H9 (cell line): ENCODE data around the gene JAG2. TPM values are rescaled to one million over a fixed set of nuclear protein-coding genes. Genes with fewer than 3 reads are reported as not detected.

ENCODE experiments used
- DNase-seq: peaks from one replicate; pipeline ENCODE4 v3.0.0-alpha.2; 2017
- H2AFZ ChIP-seq: one replicate; pipeline ENCODE4 v1.6.1; 2013; ENCODE audit warnings: mild to moderate bottlenecking, low read length, control low read depth, moderate library complexity
- H2AK5ac ChIP-seq: 2 replicates; pipeline ENCODE4 v1.6.1; 2013; ENCODE audit warnings: low read length, control low read depth, mixed read lengths; ENCODE audit not compliant: insufficient read length
- H2BK120ac ChIP-seq: one replicate; pipeline ENCODE4 v1.6.1; 2013; ENCODE audit warnings: low read depth, mild to moderate bottlenecking, low read length, control low read depth, inconsistent platforms; ENCODE audit not compliant: poor library complexity, severe bottlenecking
- H2BK12ac ChIP-seq: 2 replicates; pipeline ENCODE4 v1.6.1; 2013; ENCODE audit warnings: low read length, control low read depth, mixed read lengths, low read depth; ENCODE audit not compliant: insufficient read length
- H2BK15ac ChIP-seq: 2 replicates; pipeline ENCODE4 v1.6.1; 2013; ENCODE audit warnings: low read depth, low read length, control low read depth
- H2BK20ac ChIP-seq: one replicate; pipeline ENCODE4 v1.6.1; 2013; ENCODE audit warnings: low read depth, mild to moderate bottlenecking, low read length, control low read depth, inconsistent platforms; ENCODE audit not compliant: poor library complexity, severe bottlenecking
- H2BK5ac ChIP-seq: 2 replicates; pipeline ENCODE4 v1.6.1; 2013; ENCODE audit warnings: low read length, control low read depth, mixed read lengths; ENCODE audit not compliant: insufficient read length
- H3K14ac ChIP-seq: 2 replicates; pipeline ENCODE4 v1.6.1; 2013; ENCODE audit warnings: low read length, control low read depth; ENCODE audit not compliant: insufficient read depth
- H3K18ac ChIP-seq: 2 replicates; pipeline ENCODE4 v1.6.1; 2013; ENCODE audit warnings: low read depth, mild to moderate bottlenecking, mixed read lengths, low read length, control low read depth; ENCODE audit not compliant: insufficient read length
- H3K23ac ChIP-seq: 2 replicates; pipeline ENCODE4 v1.6.1; 2013; ENCODE audit warnings: low read length, control low read depth, mixed read lengths, low read depth; ENCODE audit not compliant: insufficient read length
- H3K23me2 ChIP-seq: 2 replicates; pipeline ENCODE4 v1.6.1; 2013; ENCODE audit warnings: low read depth, mild to moderate bottlenecking, mixed read lengths, low read length, control low read depth; ENCODE audit not compliant: insufficient read length, poor library complexity, severe bottlenecking
- H3K27ac ChIP-seq: 2 replicates; pipeline ENCODE4 v1.5.1; 2013; ENCODE audit warnings: low read length, control low read depth, mixed read lengths, low read depth; ENCODE audit not compliant: insufficient read length
- H3K27me3 ChIP-seq: 2 replicates; pipeline ENCODE4 v1.6.1; 2013; ENCODE audit warnings: low read length, control low read depth, inconsistent platforms; ENCODE audit not compliant: insufficient read depth
- H3K4ac ChIP-seq: 2 replicates; pipeline ENCODE4 v1.6.1; 2013; ENCODE audit warnings: low read depth, mild to moderate bottlenecking, control low read depth, inconsistent platforms, low read length, moderate library complexity
- H3K4me1 ChIP-seq: 2 replicates; pipeline ENCODE4 v1.6.1; 2013; ENCODE audit warnings: low read length, control low read depth, inconsistent platforms; ENCODE audit not compliant: insufficient read depth
- H3K4me2 ChIP-seq: 2 replicates; pipeline ENCODE4 v1.6.1; 2013; ENCODE audit warnings: low read length, control low read depth, mixed read lengths; ENCODE audit not compliant: insufficient read length, insufficient read depth
- H3K56ac ChIP-seq: 2 replicates; pipeline ENCODE4 v1.6.1; 2013; ENCODE audit warnings: low read depth, mild to moderate bottlenecking, mixed read lengths, low read length, control low read depth; ENCODE audit not compliant: insufficient read length
- H3K79me1 ChIP-seq: 2 replicates; pipeline ENCODE4 v1.6.1; 2013; ENCODE audit warnings: low read depth, mild to moderate bottlenecking, moderate library complexity, low read length, control low read depth, inconsistent platforms; ENCODE audit not compliant: insufficient read depth, poor library complexity, severe bottlenecking
- H3K79me2 ChIP-seq: 2 replicates; pipeline ENCODE4 v1.6.1; 2013; ENCODE audit warnings: low read length, control low read depth, inconsistent platforms; ENCODE audit not compliant: insufficient read depth
- H3K9ac ChIP-seq: 2 replicates; pipeline ENCODE4 v1.6.1; 2013; ENCODE audit warnings: low read length, control low read depth, mixed read lengths; ENCODE audit not compliant: insufficient read length; ENCODE audit errors: extremely low read depth
- H3K9me3 ChIP-seq: one replicate; pipeline ENCODE4 v1.6.1; 2013; ENCODE audit warnings: low read depth, low read length, inconsistent platforms; ENCODE audit not compliant: control insufficient read depth
- H3T11ph ChIP-seq: one replicate; pipeline ENCODE4 v1.6.1; 2013; ENCODE audit warnings: mild to moderate bottlenecking, low read length, control low read depth, inconsistent platforms
- H4K20me1 ChIP-seq: one replicate; pipeline ENCODE4 v1.6.1; 2013; ENCODE audit not compliant: control insufficient read depth, insufficient read length, insufficient read depth
- H4K5ac ChIP-seq: 2 replicates; pipeline ENCODE4 v1.6.1; 2013; ENCODE audit warnings: low read depth, mild to moderate bottlenecking, mixed read lengths, low read length, control low read depth; ENCODE audit not compliant: insufficient read length
- H4K8ac ChIP-seq: replicated peaks from 2 replicates; pipeline ENCODE4 v1.6.1; 2013; ENCODE audit warnings: low read length, control low read depth, mixed read lengths, low read depth; ENCODE audit not compliant: insufficient read length
- H4K91ac ChIP-seq: 2 replicates; pipeline ENCODE4 v1.6.1; 2013; ENCODE audit warnings: low read depth, mild to moderate bottlenecking, moderate library complexity, mixed read lengths, low read length, control low read depth; ENCODE audit not compliant: insufficient read length
- H3K27ac Mint-ChIP-seq, 3 experiments: 2 replicates in 2 of 3; 3 replicates in 1 of 3; pipeline ENCODE4 v1.8.0; 2020 to 2021; ENCODE audit warnings: mixed read lengths in 3 of 3, mild to moderate bottlenecking in 1 of 3, moderate library complexity in 1 of 3
- H3K27me3 Mint-ChIP-seq: 2 replicates; pipeline ENCODE4 v1.8.0; 2021; ENCODE audit warnings: low read depth, mild to moderate bottlenecking, moderate library complexity, mixed read lengths
- H3K36me3 Mint-ChIP-seq, 3 experiments: 2 replicates in 2 of 3; 3 replicates in 1 of 3; pipeline ENCODE4 v1.8.0; 2020 to 2021; ENCODE audit warnings: low read depth in 3 of 3, mixed read lengths in 3 of 3; ENCODE audit not compliant: insufficient read depth in 1 of 3
- H3K4me1 Mint-ChIP-seq, 2 experiments: 2 replicates each; pipeline ENCODE4 v1.8.0; 2020; ENCODE audit warnings: mixed read lengths in 2 of 2
- H3K4me3 Mint-ChIP-seq, 2 experiments: 2 replicates in 1 of 2; 3 replicates in 1 of 2; pipeline ENCODE4 v1.8.0; 2020 to 2021; ENCODE audit warnings: mild to moderate bottlenecking in 2 of 2, mixed read lengths in 2 of 2, moderate library complexity in 1 of 2
- H3K9me3 Mint-ChIP-seq, 2 experiments: 2 replicates in 1 of 2; 3 replicates in 1 of 2; pipeline ENCODE4 v1.8.0; 2020; ENCODE audit warnings: mild to moderate bottlenecking in 2 of 2, mixed read lengths in 2 of 2, moderate library complexity in 1 of 2
- WGBS: extraction: QIAGEN DNeasy Blood & Tissue Kit; methylation state at CpG from one replicate; pipeline ENCODE4 v1.1.7; 2013; ENCODE audit warnings: missing lambda C conversion rate, low lambda C conversion rate, mixed read lengths; ENCODE audit not compliant: insufficient read length; ENCODE audit errors: extremely low coverage; 5-methylcytosine and 5-hydroxymethylcytosine counted together
- total RNA-seq: library from RNA; stranded (reverse); gene quantifications from 2 replicates; pipeline ENCODE4 v1.2.1, GENCODE V29; 2021
- TF ChIP-seq, protein P1 (sequence below): fragments of 200-600 bp; sonication (generic); conservative IDR thresholded peaks from 3 replicates; pipeline ENCODE4 v1.8.0; 2021; ENCODE audit warnings: antibody characterized with exemption, mild to moderate bottlenecking

JAG2 gene
- total RNA-seq, 1 experiment from 2014 or later: 11.4 TPM

DNA sequence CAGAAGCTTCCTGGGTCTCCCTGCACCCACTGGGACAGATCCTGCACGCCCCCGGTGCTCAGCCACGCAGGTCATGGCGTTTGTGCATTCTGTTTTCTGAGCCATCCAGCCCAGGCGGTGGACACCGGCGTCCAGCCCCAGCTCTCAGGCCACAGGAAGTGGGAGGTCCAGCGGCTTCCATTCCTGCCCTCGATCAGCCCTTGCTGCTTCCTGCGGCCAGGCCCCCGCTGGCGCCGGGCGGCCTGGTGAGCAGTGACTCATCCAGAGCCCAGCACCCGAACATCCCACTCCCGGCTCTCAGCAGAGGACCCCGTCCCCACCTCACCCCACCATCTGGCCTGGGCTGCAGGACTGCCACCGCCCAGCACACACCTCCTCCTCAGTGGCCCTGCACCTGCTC, 30.5 kb upstream of the JAG2 start:
- H3T11ph ChIP-seq: no peak overlapping the region
- no peak overlapping the region; a peak in 1 of 7 replicates for H3K27ac Mint-ChIP-seq
- TF ChIP-seq, protein P1, sequence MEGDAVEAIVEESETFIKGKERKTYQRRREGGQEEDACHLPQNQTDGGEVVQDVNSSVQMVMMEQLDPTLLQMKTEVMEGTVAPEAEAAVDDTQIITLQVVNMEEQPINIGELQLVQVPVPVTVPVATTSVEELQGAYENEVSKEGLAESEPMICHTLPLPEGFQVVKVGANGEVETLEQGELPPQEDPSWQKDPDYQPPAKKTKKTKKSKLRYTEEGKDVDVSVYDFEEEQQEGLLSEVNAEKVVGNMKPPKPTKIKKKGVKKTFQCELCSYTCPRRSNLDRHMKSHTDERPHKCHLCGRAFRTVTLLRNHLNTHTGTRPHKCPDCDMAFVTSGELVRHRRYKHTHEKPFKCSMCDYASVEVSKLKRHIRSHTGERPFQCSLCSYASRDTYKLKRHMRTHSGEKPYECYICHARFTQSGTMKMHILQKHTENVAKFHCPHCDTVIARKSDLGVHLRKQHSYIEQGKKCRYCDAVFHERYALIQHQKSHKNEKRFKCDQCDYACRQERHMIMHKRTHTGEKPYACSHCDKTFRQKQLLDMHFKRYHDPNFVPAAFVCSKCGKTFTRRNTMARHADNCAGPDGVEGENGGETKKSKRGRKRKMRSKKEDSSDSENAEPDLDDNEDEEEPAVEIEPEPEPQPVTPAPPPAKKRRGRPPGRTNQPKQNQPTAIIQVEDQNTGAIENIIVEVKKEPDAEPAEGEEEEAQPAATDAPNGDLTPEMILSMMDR: no peak
- H3K14ac ChIP-seq: no peak overlapping the region
- no peaks in the 10 kb centered on the region for H3K36me3 Mint-ChIP-seq
- no peaks in the 10 kb centered on the region for H3K23me2 ChIP-seq
- H2AK5ac ChIP-seq: no peak overlapping the region
- no peaks in the 10 kb centered on the region for H3K79me1 ChIP-seq
- H2BK12ac ChIP-seq: no peak overlapping the region
- H4K91ac ChIP-seq: no peak overlapping the region
- H3K4me1 ChIP-seq: no peaks in the 10 kb centered on the region; the same call in 1 of the 2 replicates
- no peak overlapping the region for H3K56ac ChIP-seq
- no peak for DNase-seq
- H3K23ac ChIP-seq: no peak overlapping the region
- no peak overlapping the region for H4K5ac ChIP-seq
- no peaks in the 10 kb centered on the region for H3K9me3 Mint-ChIP-seq
- H2BK15ac ChIP-seq: no peak overlapping the region
- H2AFZ ChIP-seq: no peak overlapping the region
- no peak overlapping the region for H2BK20ac ChIP-seq
- H3K27ac ChIP-seq: no peak overlapping the region
- no peak overlapping the region for H3K4ac ChIP-seq
- no peak overlapping the region for H3K4me2 ChIP-seq
- no peaks in the 10 kb centered on the region for H3K9me3 ChIP-seq
- no peak overlapping the region for H3K4me3 Mint-ChIP-seq
- no peaks in the 10 kb centered on the region; the same call in 1 of the 2 replicates for H3K27me3 ChIP-seq
- H3K18ac ChIP-seq: no peak overlapping the region
- no CpG with 5 or more reads among the region's 18 CpGs for WGBS
- H3K4me1 Mint-ChIP-seq: peaks cover 13 to 16% of the 10 kb centered on the region in 2 experiments
- no peaks in the 10 kb centered on the region for H3K79me2 ChIP-seq
- H4K20me1 ChIP-seq: no peaks in the 10 kb centered on the region
- H4K8ac ChIP-seq: no peak overlapping the region
- no peak overlapping the region for H2BK120ac ChIP-seq
- no peak overlapping the region for H2BK5ac ChIP-seq
- H3K9ac ChIP-seq: no peak overlapping the region
- H3K27me3 Mint-ChIP-seq: peaks cover 40% of the 10 kb centered on the region
